Measurements from ENCODE around the gene ADIPOQ.
A peak's percentile ranks its signal among the peaks of the same experiment; 100 is the strongest.

Gene ADIPOQ

GRCh38 chr3:186826976-186827857 lies 15.3 kb upstream of the ADIPOQ start (continued):
- no peak for TF ChIP-seq ZNF623 (tag by site-specific recombination; IDR thresholded peaks at IDR 0.05)
- no peak for TF ChIP-seq BCL11B (tag by site-specific recombination; IDR thresholded peaks at IDR 0.05; ENCODE audit: low read depth)
- TF ChIP-seq OVOL3 (tag by site-specific recombination; IDR thresholded peaks at IDR 0.05): no peak
- TF ChIP-seq ZNF561 (tag by site-specific recombination; IDR thresholded peaks at IDR 0.05; ENCODE audit: borderline replicate concordance): 0 out of 2 replicates have a peak, but pooled peaks have one; percentile 39
- no peak for TF ChIP-seq ZNF837 (tag by site-specific recombination; IDR thresholded peaks at IDR 0.05)
- TF ChIP-seq HOXC10 (CRISPR knock-in tag; IDR thresholded peaks at IDR 0.05): no peak
- peak; percentile 91 for TF ChIP-seq ZBTB8A (tag by site-specific recombination; IDR thresholded peaks at IDR 0.05)
- TF ChIP-seq ZNF639 (tag by site-specific recombination; IDR thresholded peaks at IDR 0.05): no peak

- TF ChIP-seq ZNF530 (tag by site-specific recombination; IDR thresholded peaks at IDR 0.05; ENCODE audit: low read depth) (no peak), OVOL3 (tag by site-specific recombination; IDR thresholded peaks at IDR 0.05) (no peak), SCRT2 (tag by site-specific recombination; IDR thresholded peaks at IDR 0.05) (0 out of 2 replicates have a peak, but pooled peaks have one; percentile 39), SCRT1 (tag by site-specific recombination; IDR thresholded peaks at IDR 0.05; ENCODE audit: borderline replicate concordance) (peak; percentile 54), ZNF48 (tag by site-specific recombination; IDR thresholded peaks at IDR 0.05) (no peak), ZNF292 (tag by site-specific recombination; IDR thresholded peaks at IDR 0.05; ENCODE audit: borderline replicate concordance, low read depth) (no peak), ZBTB6 (tag by site-specific recombination; IDR thresholded peaks at IDR 0.05) (no peak), ZNF76 (tag by site-specific recombination; IDR thresholded peaks at IDR 0.05; ENCODE audit: borderline replicate concordance, low read depth) (no peak), ZNF274 (IDR thresholded peaks at IDR 0.05; ENCODE audit: low read length) (no peak), ZNF274 (tag by site-specific recombination; IDR thresholded peaks at IDR 0.05; ENCODE audit: borderline replicate concordance) (no peak)
- no peak overlapping the region for H3K4me3 ChIP-seq (ENCODE audit: low read depth, low read length)
- ChIA-PET CTCF (interaction anchor here (0.6 to 1.3 kb wide), 3 partner anchors 20 to 1006 kb away, joined by 3 to 4 read pairs (median 4); no protein-coding TSS in a partner anchor), POLR2A (interaction anchor here (1.0 kb wide), 1 partner anchor 45 kb away, joined by 5 read pairs; the partner anchor contains the start of gene EIF4A2)
- H3K4me1 ChIP-seq (ENCODE audit: control insufficient read depth, insufficient read depth, low read length): no peaks in the 10 kb centered on the region
- H3K36me3 ChIP-seq (ENCODE audit: control insufficient read depth in 2 of 2, insufficient read depth in 1 of 2, low read length in 2 of 2): no peaks in the 10 kb centered on the region
- no peak overlapping the region for H3K27ac ChIP-seq (ENCODE audit: extremely low read depth, low read depth, low read length)
- H3K9me3 ChIP-seq (ENCODE audit: control insufficient read depth, insufficient read depth, low read depth, low read length): no peaks in the 10 kb centered on the region
Observed at GRCh38 chr3:186828340-186828739, 14.2 kb upstream of the ADIPOQ start.

- no peaks in the 10 kb centered on the region for H3K9me3 ChIP-seq (ENCODE audit: control insufficient read depth, insufficient read depth, low read depth, low read length)
- CTCF ChIA-PET: interaction anchor here (2.2 kb wide), 1 partner anchor 18 kb away, joined by 7 read pairs; no protein-coding TSS in a partner anchor
- POLR2A ChIA-PET: no interaction called here
- H3K4me1 ChIP-seq (ENCODE audit: control insufficient read depth, insufficient read depth, low read length): no peaks in the 10 kb centered on the region
- TF ChIP-seq REST (tag by site-specific recombination; IDR thresholded peaks at IDR 0.05) (peak; percentile 80), HIC1 (tag by site-specific recombination; IDR thresholded peaks at IDR 0.05) (no peak), ZNF473 (tag by site-specific recombination; IDR thresholded peaks at IDR 0.05) (no peak), ZNF202 (tag by site-specific recombination; IDR thresholded peaks at IDR 0.05; ENCODE audit: borderline replicate concordance) (no peak)
- no peaks in the 10 kb centered on the region for H3K36me3 ChIP-seq (ENCODE audit: control insufficient read depth in 2 of 2, insufficient read depth in 1 of 2, low read length in 2 of 2)
- no peak overlapping the region for H3K27ac ChIP-seq (ENCODE audit: extremely low read depth, low read depth, low read length)
- H3K4me3 ChIP-seq (ENCODE audit: low read depth, low read length): no peak overlapping the region
Observed at GRCh38 chr3:186831798-186832197, 10.7 kb upstream of the ADIPOQ start.

Measured in HEK293 (cell line).